ENCODE results near the gene PHF21B. TPM values are rescaled to one million over a fixed set of nuclear protein-coding genes. Genes with fewer than 3 reads are reported as not detected.

PHF21B gene
- total RNA-seq, 1 experiment from 2014 or later = 4.5 TPM

GRCh38 chr22:45014654-45015053, 4.8 kb upstream of the PHF21B start:
- no peak for TF ChIP-seq POLR2AphosphoS5 (IDR thresholded peaks at IDR 0.05; ENCODE audit: low read depth, low read length)
- TF ChIP-seq SIN3A (IDR thresholded peaks at IDR 0.05; ENCODE audit: borderline replicate concordance, insufficient read depth, low read depth, low read length) = no peak
- no peak for TF ChIP-seq REST (IDR thresholded peaks at IDR 0.05; ENCODE audit: insufficient read depth in 1 of 2, low read depth in 2 of 2, low read length in 1 of 2)
- TF ChIP-seq TCF7L2 (IDR thresholded peaks at IDR 0.05; ENCODE audit: low read depth, low read length) = no peak
- TF ChIP-seq CTCF (IDR thresholded peaks at IDR 0.05) = no peak
- Histone ChIP-seq H3K27ac (ENCODE audit: low read length) (no peak overlapping the region), H3K27me3 (ENCODE audit: control insufficient read depth, insufficient read depth, low read length) (no peaks in the 10 kb centered on the region), H3K9me3 (ENCODE audit: control insufficient read depth, insufficient read depth, low read depth, low read length) (no peaks in the 10 kb centered on the region), H3K4me3 (ENCODE audit: low read depth in 2 of 2, low read length in 2 of 2) (no peak overlapping the region), H3K36me3 (ENCODE audit: control insufficient read depth, insufficient read depth, low read length) (no peaks in the 10 kb centered on the region), H3K4me1 (ENCODE audit: control insufficient read depth, insufficient read depth, low read length) (0 out of 2 replicates have a peak, but pooled peaks cover 5% of the 10 kb centered on the region)
- in situ Hi-C loops (cut with HindIII; ENCODE audit: low pct_unique_long_range_greater_than_20kb, low sequenced_read_pairs) = no loop called here
- CTCF ChIA-PET = no interaction called here
- intact Hi-C loops (cut with micrococcal nuclease; ENCODE audit: unreplicated experiment) = no loop called here
- ATAC-seq (no peak), DNase-seq (ENCODE audit: low read depth, low spot score) (no peak)
- POLR2A ChIA-PET = no interaction called here
- BruUV-seq (replicated peaks) = no TSS peak

- Histone ChIP-seq H3K27ac (ENCODE audit: low read length) (no peak overlapping the region), H3K4me3 (ENCODE audit: low read depth in 2 of 2, low read length in 2 of 2) (no peak overlapping the region), H3K27me3 (ENCODE audit: control insufficient read depth, insufficient read depth, low read length) (no peaks in the 10 kb centered on the region), H3K4me1 (ENCODE audit: control insufficient read depth, insufficient read depth, low read length) (0 out of 2 replicates have a peak, but pooled peaks cover 5% of the 10 kb centered on the region), H3K9me3 (ENCODE audit: control insufficient read depth, insufficient read depth, low read depth, low read length) (no peaks in the 10 kb centered on the region), H3K36me3 (ENCODE audit: control insufficient read depth, insufficient read depth, low read length) (no peaks in the 10 kb centered on the region)
- POLR2A ChIA-PET = interaction anchor here (0.6 kb wide), 1 partner anchor 56 kb away, joined by 4 read pairs; no protein-coding TSS in a partner anchor
- TF ChIP-seq SIN3A (IDR thresholded peaks at IDR 0.05; ENCODE audit: borderline replicate concordance, insufficient read depth, low read depth, low read length) = no peak
- TF ChIP-seq CTCF (IDR thresholded peaks at IDR 0.05) = no peak
- no peak for TF ChIP-seq POLR2AphosphoS5 (IDR thresholded peaks at IDR 0.05; ENCODE audit: low read depth, low read length)
- no peak for TF ChIP-seq REST (IDR thresholded peaks at IDR 0.05; ENCODE audit: insufficient read depth in 1 of 2, low read depth in 2 of 2, low read length in 1 of 2)
- TF ChIP-seq TCF7L2 (IDR thresholded peaks at IDR 0.05; ENCODE audit: low read depth, low read length) = no peak
- ATAC-seq = no peak
- intact Hi-C loops (cut with micrococcal nuclease; ENCODE audit: unreplicated experiment) = no loop called here
- in situ Hi-C loops (cut with HindIII; ENCODE audit: low pct_unique_long_range_greater_than_20kb, low sequenced_read_pairs) = no loop called here
- CTCF ChIA-PET = no interaction called here
- no TSS peak for BruUV-seq (replicated peaks)
- no peak for DNase-seq (ENCODE audit: low read depth, low spot score)
Observed at GRCh38 chr22:45013138-45013537, 3.3 kb upstream of the PHF21B start.
